Bone marrow (tissue), 2 donors: ENCODE measurements around the gene APOC3.

Source experiments
- DNase-seq, 2 donors: peaks; one replicate each; lab custom pipeline; 2025; lab: John Stamatoyannopoulos, UW

APOC3 gene

GRCh38 chr11:116804001-116804400 lies 25.7 kb upstream of the APOC3 start:
- DNase-seq = no peak

- no peak for DNase-seq
Measured at GRCh38 chr11:116807601-116808261, 22.0 kb upstream of the APOC3 start.

- DNase-seq = no peak
Measured at GRCh38 chr11:116808262-116809175, 21.2 kb upstream of the APOC3 start.

GRCh38 chr11:116811194-116811593 lies 18.5 kb upstream of the APOC3 start:
- no peak for DNase-seq

- no peak for DNase-seq
Measured at GRCh38 chr11:116812109-116812508, 17.6 kb upstream of the APOC3 start.

GRCh38 chr11:116813170-116813569 lies 16.5 kb upstream of the APOC3 start:
- DNase-seq = no peak

- DNase-seq = no peak
Measured at GRCh38 chr11:116813781-116814471, 15.8 kb upstream of the APOC3 start.

GRCh38 chr11:116814502-116814901 lies 15.2 kb upstream of the APOC3 start:
- no peak for DNase-seq

- DNase-seq = no peak
Measured at GRCh38 chr11:116819049-116819448, 10.7 kb upstream of the APOC3 start.

- DNase-seq = no peak
Measured at GRCh38 chr11:116821050-116821918, 8.4 kb upstream of the APOC3 start.

- no peak for DNase-seq
Measured at GRCh38 chr11:116822575-116822974, 7.1 kb upstream of the APOC3 start.

GRCh38 chr11:116823031-116823843 lies 6.5 kb upstream of the APOC3 start, which contains the start of gene APOA4:
APOA4 (minus strand) TSS chr11:116823304; CDS start chr11:116823191, 113 bp downstream.
- no peak for DNase-seq

GRCh38 chr11:116825434-116825833 lies 4.3 kb upstream of the APOC3 start:
- DNase-seq = no peak

- no peak for DNase-seq
Measured at GRCh38 chr11:116825854-116826750, 3.6 kb upstream of the APOC3 start.

GRCh38 chr11:116826751-116827431 lies 2.8 kb upstream of the APOC3 start:
- DNase-seq = no peak

- no peak for DNase-seq
Measured at GRCh38 chr11:116827461-116827860, 2.2 kb upstream of the APOC3 start.

- DNase-seq = no peak
Measured at GRCh38 chr11:116828632-116829524, 829 bp upstream of the APOC3 start.
